SKM-1 treated with dmso at 0.1 percent for 144 hours (cell line): ENCODE results near the gene BICDL1.
"Not testable (repeated sequence)": the region's sequence is repeated elsewhere in the genome, so short reads cannot be mapped to it uniquely, and the experiment has no call there.

Experiments
- DNase-seq: peaks from one replicate; lab custom pipeline; 2025; ENCODE audit not compliant: unreplicated experiment; lab: John Stamatoyannopoulos, UW

BICDL1 gene

GRCh38 chr12:119998471-119999245, 9.6 kb downstream of the BICDL1 start:
- no peak for DNase-seq

DNA sequence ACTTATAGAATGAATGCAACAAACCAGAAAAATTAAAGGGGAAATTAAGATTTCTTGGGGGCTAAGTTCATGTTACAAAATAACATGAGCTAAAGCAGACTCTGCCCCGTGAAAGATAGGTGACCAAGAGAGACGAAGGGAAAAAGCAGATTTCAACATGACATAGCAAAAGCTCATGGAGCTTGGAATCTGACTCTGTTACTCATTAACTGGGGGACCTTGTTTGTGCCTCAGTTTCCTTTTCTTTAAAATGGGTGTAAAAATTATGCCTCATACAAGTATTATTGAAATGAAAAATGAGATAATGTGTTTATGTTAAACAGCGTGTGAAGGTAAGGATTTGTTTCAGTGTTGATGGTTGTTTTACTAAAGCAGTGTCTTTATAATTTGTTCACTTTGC, 11.5 kb downstream of the BICDL1 start:
- DNase-seq, result no peak

GRCh38 chr12:120006258-120006975, 17.4 kb downstream of the BICDL1 start:
- no peak for DNase-seq

DNA sequence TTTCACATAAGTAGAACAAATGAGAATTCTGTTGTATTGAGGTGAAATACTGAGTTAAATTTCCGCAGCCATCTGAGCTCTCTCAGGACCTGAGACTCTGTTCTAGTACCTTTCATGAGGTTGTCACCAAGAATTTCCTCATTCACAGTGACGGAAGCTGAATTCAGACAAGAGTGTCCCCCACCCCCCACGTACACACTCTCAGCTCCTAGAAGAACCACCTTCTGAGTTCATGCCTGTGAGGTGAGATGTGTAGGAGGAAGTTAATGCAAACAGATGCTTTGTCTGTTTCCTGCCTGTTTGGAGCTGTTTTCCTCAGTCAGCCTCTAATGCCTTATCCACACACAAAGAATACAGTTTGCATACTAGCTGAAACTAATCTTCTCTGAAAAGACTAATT, 18.2 kb downstream of the BICDL1 start:
- DNase-seq, result no peak

GRCh38 chr12:120010661-120011230, 21.7 kb downstream of the BICDL1 start:
- DNase-seq, result no peak

DNA sequence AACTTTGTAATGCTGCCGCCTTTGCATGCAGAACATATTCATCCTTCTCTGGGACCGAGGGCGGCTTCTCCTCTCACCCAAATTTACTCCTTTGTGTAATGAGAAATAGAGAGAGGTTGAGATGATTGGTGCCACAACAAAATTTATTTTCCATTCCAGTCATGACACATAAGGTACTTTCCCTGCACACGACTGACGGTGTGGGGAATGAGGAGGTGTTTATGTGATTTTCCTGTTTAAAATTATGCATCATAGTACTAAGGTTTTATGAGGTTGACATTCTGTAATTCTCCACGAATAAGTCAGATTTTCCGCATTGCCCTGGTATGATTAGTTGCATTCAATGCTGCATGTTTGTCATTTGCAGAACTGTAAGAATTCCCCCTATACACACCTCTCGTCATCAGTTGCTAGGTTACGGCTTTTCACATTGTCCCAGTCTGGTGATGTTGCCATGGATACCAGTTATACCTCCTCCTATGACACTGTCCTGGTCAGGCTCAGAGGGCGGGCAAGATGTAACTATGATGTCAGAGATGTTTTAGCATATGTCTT, 23.1 kb downstream of the BICDL1 start:
- no peak for DNase-seq

- no peak for DNase-seq
Observed at GRCh38 chr12:120013659-120014380, 24.8 kb downstream of the BICDL1 start.

GRCh38 chr12:120014381-120014735, 25.3 kb downstream of the BICDL1 start:
- DNase-seq, result not testable (repeated sequence)

- DNase-seq, result no peak
Observed at GRCh38 chr12:120015313-120015712, 26.3 kb downstream of the BICDL1 start.

DNA sequence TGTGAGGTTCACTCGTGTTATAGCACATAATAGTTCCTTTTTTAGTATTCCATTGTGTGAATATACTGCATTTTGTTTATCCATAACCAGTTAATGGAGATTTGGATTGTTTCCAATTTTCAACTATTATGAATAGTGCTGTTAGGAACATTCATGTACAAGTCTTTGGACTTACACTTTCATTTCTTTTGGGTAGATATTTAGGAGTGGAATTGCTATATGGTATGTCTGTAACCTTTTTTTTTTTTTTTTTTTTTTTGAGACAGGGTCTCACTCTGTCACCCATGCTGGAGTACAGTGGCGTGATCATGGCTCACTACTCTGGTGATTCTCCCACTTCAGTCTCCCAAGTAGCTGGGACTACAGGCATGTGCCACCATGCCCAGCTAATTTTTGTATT, 27.2 kb downstream of the BICDL1 start:
- DNase-seq, result not testable (repeated sequence)

- no peak for DNase-seq
Observed at GRCh38 chr12:120019197-120019596, 30.2 kb downstream of the BICDL1 start.

DNA sequence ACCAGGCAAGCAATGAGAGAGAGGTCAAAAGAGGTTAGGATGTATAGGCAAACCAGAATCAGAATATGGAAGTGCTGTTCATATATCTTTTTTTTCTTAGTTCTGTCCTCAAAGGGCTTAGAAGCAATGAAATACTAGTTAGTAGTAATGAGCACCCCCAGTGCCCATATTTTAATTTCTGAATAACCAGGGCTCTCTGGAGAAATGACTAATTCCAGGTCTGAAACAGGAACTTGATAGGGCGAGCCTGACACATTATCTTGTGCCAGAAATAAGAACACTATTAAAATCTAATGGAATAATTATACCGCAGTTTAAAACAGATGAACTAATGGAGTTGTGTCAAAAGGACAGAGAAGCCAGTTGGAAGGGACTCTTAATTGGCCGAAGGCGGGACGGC, 30.9 kb downstream of the BICDL1 start:
- DNase-seq, result no peak

DNA sequence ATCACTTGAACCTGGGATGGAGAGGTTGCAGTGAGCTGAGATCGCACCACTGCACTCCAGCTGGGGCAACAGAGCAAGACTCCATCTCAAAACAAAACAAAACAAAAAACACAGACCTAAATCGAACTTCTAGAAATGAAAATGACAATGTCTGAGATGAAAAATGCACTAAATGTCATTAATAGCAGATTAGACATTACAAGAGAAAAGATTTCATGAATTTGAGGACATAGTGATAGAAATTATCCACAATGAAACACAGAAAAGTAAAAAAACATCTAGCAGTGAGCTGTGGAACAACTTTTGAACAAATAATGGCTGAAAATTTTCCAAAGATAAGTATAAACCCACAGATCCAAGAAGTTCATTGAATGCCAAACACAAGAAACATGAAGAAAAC, 35.2 kb downstream of the BICDL1 start:
- no peak for DNase-seq

GRCh38 chr12:120025640-120026039, 36.6 kb downstream of the BICDL1 start:
- DNase-seq, result no peak

DNA sequence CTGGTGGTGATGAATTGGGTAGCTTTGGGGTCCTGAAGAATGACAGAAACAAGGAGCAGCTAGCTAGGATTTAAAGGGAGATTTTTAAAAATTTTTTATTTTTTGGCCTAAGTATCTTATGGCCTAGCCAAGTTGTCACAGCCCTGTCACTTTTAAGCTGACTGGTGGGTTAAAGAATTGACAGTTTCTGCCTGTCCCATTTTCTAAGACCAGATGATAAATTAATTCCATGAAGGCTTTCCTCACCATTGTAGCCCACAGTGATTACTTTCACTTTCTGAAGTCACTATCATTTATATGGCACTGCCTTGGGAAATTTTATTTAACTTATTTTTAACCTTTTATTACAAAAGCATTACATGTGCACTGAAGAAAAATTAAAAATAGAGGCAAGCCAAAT, 43.2 kb downstream of the BICDL1 start:
- DNase-seq, result no peak

- no peak for DNase-seq
Observed at GRCh38 chr12:120037851-120038250, 48.8 kb downstream of the BICDL1 start.

DNA sequence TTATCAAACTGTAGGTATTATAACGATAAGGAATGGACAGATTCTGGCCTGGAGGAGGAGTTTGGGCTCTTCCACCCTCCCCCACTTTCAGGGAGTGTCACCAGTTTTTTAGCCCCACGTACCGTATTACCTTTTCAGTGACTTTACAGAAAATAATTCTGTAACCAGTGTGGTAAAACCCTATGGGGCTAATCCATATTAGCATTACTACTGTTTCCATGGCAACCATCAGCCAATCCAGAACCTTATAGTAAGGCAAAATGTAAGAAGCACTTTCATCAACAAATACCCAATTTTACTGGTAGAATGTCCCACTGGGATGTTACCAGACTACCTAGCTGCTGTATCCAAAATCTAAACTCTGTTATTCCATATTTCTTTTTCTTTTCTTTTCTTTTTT, 50.7 kb downstream of the BICDL1 start:
- no peak for DNase-seq

- DNase-seq, result no peak
Observed at GRCh38 chr12:120041386-120042231, 52.6 kb downstream of the BICDL1 start.

DNA sequence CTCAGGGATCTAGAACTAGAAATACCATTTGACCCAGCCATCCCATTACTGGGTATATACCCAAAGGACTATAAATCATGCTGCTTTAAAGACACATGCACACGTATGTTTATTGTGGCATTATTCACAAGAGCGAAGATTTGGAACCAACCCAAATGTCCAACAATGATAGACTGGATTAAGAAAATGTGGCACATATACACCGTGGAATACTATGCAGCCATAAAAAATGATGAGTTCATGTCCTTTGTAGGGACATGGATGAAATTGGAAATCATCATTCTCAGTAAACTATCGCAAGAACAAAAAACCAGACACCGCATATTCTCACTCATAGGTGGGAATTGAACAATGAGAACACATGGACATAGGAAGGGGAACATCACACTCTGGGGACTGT, 56.3 kb downstream of the BICDL1 start:
- not testable (repeated sequence) for DNase-seq

DNA sequence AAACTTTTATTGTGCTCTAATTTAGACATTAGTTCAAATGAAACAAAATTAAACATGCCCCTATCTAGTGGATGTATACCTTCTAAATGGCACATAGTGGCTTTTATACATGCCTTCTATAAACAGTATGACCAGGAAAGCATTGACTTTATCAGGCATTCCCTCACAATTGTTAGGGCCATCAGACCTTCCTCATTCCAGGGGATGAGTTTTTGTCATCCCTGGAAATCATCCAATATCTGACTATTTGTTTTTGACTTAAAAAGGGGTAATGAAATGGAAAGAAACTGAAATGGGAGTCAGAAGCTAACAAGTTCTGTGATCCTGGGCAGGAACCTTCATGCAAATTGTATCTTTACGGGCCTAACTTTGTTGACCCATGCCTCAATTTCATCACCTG, 58.0 kb downstream of the BICDL1 start:
- no peak for DNase-seq
